ENCODE data around the gene NR5A1.

The NR5A1 gene

DNA sequence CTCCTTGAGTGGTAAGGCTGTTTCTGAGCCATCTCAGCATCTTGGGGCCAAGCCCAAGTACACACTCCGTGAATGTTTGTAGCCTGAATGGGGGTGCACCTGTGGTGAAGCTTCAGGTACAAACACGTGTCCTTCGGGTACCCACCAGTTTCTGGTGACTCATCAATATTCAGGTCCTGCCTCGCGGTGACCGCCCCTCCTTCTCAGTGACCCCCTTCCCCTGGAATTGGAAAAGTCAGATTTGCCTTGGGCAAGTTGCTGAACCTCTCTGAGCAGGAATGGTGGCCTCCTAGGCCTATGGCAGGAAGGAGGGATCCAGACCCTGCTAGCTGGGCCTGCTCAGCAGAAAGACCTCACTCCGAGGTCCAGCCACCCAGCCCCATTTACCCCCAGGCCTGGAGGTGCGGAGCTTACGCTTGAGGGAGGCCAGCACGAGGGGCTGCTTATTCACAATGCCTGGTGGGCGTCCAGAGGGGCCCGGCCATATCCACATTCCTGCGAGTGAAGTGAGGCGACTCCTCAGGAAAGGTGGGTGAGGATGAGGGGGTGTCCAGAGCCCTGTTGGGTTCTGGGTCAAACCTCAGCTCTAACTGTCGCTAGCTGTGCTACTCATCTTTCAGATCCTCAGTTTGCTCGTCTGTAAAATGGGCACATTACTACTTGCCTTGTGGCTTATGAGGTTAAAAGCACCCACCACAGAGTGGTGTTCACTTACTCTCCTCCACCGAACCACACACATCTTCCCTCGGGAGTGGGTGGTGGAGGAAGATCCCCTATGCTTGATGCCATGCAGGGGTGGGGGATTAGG lies 49.9 kb downstream of the NR5A1 start:
- DNase-seq, result no peak

DNA sequence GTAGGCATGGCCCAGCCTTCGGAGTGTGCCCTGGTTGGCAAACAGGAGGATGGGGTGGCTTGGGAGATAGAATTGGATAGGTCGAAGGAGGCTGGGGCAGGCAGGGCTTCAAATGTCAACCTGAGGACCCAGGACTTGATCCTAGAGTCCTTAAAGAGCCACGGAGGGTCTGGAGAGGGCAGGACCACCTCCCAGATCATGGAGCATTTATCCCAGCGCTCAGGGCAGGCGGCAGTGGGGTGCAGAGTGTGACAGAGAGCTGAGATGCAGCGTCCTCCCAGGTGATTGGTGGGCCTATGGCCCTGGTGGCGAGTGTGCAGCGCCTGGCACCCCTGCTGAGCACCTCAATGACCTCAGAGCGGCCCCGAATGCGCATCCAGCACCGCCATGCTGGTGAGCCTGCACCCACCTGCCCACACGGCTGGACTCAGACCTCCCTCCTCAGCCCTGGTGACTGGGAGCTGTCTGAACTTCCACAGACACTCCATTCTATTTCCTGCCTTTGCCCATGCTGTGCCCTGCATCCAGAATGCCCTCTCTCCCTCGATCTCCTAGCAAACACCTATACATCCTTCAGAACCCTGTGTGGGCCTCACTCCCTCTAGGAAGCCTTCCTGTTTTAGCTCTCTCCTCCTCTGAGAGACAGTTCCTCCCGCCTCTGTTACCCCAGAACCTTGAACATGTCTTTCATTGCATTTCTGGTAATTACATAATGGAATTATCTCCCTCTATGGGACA lies 50.7 kb downstream of the NR5A1 start:
- DNase-seq, result no peak

DNA sequence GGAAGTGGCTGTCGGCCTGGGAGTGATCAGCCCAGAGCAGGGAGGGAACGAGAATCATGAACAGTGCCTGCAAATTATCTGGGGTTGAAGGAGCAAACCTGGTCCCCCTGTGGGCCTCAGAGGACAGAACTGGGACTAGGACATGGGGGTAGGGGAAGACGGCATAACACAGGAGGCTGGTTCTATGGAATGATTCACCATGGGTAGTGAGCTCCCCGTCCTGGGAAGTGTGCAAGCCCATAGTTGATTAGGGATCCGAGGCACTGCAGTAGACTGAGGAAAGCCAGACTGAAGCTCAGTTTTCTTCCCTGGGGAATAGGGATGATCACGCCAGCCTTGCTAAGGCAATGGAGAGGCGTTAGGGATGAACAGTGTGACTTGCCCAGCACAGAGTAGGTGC lies 51.4 kb downstream of the NR5A1 start:
- DNase-seq, result no peak

DNA sequence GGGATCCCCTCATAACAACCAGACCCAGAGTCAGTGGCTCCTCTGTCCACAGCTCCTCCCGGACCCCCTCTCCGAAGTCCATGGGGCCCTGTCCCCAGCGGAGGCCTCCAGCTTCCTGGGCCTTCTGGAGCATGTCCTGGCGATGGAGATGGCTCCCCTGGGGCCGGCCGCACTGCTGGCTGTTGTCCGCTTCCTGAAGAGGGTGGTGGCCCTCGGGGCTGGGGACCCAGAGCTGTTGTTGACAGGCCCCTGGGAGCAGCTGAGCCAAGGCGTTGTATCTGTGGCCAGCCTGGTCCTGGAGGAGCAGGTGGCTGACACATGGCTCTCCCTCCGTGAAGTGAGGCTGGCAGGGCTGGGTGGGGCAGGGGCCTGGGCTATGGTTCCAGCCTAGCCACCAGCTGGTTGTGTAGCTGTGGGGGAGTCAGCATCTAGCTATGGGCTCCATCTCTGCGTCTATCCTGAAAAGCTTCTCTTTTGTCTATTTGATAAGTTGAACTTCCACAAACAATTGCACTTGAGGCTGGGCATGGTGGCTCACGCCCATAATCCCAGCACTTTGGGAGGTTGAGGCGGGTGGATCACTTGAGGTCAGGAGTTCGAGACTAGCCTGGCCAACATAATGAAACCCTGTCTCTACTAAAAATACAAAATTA lies 52.3 kb downstream of the NR5A1 start:
- DNase-seq, result no peak

DNA sequence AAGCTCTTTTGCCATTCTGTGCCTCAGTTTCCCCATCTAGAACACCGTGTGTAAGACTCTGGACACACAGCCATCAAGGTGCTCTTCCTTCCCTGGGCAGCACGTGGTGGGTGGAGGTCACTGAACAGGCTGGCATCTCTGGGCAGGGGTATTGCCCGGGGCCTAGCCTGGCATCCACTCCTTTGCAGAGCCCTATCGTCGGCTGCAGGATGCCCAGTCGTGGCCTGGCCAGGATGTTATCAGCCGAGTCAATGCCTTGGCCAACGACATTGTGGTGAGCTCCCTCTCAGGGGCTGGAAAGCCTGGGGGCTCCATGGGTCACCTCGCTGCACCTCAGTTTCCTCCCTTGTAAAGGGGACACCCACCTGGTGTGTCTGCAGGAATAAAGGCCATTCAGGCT lies 52.9 kb downstream of the NR5A1 start:
- no peak for DNase-seq

DNA sequence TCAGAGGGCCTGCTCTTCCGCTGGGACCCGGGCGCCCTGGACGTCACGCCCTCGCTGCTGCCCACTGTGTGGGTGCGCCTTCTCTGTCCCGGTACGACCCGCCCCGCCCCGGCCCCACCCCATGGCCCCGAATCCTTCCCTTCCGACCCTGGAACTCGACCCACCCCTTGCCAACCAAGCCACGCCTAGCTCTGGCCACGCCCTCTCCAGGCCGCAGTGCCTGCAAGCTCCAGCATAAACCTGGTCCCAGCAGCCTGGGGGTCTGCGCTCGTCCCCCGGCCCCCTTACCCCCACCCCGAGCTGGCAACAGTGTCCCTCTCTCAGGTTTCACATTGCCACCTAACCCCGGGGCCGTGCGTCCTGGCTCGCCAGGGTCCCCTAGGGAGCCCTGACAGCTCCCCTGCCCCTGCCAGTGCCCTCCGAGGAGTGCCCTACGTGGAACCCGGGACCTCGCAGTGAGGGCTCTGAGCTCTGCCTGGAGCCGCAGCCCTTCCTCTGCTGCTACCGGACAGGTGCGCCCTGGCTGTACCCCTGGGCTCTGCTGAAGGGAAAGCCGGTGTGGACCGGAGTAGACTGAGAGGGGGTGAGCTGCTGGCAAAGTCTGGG lies 53.5 kb downstream of the NR5A1 start:
- no peak for DNase-seq

DNA sequence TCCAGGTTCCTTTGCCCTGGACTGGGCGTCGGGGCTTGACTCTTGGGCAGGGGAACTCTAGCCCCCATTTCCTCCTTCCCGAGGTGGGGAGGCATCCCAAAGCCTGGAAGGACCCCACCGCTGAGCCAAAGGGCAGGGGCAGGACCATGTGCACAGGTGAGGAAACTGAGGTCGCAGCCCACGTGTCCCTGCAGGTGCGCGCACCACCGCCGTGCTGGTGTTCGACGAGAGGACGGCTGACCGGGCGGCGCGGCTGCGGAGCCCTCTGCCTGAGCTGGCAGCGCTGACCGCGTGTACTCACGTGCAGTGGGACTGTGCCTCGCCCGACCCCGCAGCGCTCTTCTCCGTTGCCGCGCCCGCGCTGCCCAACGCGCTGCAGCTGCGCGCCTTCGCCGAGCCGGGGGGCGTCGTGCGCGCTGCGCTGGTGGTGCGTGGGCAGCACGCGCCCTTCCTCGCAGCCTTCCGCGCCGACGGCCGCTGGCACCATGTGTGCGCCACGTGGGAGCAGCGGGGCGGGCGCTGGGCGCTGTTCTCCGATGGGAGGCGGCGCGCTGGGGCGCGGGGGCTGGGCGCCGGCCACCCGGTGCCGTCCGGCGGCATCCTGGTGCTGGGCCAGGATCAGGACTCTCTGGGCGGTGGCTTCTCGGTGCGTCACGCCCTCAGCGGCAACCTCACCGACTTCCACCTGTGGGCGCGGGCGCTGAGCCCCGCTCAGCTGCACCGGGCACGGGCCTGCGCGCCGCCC lies 54.2 kb downstream of the NR5A1 start:
- no peak for DNase-seq

DNA sequence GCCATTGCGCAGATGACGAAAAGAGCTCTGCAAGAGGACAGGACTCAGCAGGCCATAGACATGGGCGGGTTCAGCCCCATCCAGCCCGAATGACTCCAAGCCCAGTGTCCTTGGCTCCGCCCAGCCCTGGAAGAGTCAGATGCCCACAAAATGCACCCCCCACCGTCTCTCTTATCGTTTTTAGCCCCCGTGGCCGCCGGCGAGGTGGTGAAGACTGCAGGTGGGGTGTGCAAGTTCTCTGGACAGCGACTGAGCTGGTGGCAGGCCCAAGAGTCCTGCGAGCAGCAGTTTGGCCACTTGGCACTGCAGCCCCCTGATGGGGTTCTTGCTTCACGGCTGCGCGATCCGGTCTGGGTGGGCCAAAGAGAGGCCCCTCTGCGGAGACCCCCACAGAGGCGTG lies 54.9 kb downstream of the NR5A1 start:
- no peak for DNase-seq

DNA sequence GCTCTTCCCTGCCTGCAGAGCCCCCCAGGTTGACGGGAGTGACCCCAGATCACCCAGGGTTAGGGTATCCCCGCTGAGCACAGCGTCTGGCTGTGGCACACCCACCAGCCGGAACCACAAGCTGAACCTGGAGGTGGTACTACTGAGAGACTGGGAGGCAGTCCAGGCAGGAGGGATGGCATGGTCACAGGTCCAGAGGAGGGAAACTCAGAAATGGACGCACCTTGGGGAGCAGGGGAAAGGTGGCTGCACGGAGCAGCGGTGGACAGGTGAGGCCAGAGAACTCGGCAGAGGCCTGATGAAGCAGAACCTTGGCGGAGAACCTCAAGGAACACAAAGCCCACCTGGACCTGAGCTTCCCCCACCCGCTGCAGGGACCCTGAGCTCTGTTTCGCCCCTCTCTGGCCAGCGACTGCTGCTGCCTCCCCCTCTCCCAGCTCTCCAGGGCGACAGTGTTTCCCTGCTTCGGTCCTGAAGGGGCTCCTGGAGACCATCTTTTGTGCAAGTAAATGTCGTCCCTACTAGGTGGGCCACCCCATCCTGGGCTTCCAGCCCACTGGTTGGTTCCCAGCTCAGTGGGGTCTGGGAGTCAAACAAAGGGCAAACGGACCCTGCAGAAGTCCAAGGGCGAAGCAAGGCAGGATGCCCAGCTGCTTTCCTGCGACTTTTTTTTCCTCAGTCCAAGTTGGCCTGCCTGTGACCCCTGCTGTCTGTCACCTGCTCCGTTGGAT lies 56.1 kb downstream of the NR5A1 start:
- no peak for DNase-seq

DNA sequence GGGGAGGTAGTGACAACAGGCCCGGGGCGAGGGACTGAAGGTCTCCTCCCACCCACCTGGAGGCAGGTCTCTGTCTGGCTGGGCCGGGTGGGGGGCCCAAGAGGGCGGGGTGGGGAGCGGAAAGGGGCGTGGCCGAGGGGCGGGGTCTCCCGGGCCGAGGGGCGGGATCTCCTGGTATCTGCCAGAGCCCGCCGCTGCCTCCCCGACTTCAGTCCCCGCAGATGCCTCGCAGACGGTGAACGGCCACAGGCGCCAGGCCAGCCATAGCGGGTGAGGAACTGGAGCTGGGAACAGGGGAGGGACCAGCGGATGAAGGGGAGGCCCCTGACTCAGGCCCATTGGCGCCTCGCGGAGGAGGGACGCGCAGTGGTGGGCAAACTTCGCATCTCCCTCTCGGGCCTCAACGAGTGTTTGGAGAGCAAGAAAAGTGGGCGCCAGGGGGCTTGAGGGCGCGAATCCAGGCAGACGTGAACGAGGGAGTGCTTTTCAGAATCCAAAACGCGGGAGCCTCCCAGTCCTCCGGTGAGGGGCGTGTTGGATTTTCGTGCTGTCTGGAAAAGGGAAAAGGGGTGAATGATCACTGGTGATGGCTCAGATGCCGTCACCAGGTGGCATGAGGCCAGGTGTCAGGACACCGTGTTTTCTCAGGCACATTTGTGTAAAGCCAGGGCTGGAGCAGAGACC lies 56.8 kb downstream of the NR5A1 start, which contains the start of gene ADGRD2:
Gene ADGRD2 (plus strand): TSS at position 211 of the 684 bp plus-strand sequence. CDS start 1,216 bp downstream, outside the sequence.
- DNase-seq, result peak; percentile 7

DNA sequence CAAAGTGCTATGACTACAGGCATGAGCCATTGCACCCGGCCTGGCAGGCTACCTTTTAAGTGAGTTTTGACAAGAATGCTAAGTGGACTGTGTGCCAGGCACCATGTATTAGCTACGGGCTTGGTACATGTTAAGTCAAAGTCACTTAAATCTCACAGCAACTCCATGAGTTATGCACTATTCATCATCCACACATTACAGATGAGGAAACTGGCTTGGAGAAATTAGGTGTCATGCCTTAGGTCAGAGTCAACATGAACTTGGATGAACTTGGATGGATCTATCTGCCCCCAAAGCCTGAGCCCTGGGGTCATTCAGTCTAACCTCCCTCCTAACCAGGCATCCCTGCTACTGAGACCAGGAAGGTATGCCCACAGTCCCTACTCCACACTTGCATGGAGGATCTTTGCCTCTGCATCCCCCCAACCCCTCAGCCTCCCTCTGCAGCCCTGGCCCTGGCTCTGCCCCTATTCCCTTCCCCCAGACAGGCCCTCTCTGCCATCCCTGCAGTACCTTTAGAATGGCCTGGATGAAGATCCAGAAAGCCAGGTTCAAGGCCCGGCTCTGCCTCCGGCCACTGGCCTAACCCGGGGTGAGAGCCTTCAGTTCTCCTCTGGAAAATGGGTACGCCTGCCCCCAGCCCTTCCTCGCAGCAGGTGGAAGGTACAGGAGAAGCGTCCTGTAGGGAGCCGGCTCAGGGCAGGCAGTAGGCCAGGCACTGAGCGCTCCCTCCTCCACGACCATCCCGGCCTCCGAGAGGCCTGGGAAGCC lies 57.6 kb downstream of the NR5A1 start:
- no peak for DNase-seq

DNA sequence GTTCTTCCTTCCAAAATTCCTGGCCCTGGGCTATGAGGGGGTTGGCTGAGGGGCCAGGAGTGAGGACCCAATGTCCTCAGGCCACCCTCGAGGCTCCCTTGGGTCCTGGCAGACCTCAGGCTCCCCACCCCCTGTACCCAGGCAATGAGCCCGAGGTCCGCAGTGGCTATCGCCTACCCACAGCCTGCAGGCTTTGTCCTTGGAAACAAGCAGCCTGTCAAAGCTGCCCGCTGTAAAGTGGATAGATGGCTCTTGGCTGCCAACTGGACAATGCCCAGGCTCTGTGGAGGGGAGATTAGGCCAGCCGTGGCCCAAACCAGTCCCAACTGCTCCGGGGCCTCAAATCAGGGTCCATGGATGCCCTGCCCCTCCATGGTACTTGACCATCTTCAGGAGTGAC lies 59.2 kb downstream of the NR5A1 start:
- no peak for DNase-seq

DNA sequence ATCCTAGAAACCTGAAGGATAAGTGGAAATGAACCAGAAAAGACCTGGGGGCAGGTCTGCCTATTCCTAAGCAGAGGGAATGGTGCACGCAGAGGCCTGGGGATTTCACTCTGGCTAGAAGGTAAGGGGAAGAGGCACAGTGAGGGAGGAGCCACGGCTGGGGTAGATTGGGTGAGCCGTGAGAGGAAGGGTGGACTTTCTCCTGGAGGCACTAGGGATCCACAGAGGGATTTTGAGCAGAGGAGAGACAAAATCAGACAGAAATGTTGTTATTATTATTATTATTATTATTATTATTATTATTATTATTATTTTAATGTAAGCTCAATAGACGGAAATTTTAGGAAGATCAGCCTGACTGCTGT lies 59.9 kb downstream of the NR5A1 start:
- DNase-seq, result no peak

DNA sequence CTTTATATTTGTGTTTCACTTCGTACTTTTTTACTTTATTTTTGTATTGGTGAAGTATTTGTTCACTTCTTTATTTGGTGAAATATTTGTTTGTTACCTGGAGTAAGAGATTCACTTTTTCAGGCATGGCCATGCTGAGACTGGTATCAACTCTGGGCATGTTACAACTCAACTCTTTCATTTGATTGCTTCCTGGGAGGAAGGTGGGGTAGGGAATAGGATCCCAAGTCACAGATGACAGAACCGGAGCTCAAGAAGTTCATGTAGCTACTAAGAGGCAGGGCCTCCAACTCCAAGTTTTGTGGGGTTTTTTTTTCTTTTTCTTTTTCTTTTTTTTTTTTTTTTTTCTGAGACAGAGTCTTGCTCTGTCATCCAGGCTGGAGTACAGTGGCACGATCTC lies 63.0 kb downstream of the NR5A1 start:
- DNase-seq, result no peak

DNA sequence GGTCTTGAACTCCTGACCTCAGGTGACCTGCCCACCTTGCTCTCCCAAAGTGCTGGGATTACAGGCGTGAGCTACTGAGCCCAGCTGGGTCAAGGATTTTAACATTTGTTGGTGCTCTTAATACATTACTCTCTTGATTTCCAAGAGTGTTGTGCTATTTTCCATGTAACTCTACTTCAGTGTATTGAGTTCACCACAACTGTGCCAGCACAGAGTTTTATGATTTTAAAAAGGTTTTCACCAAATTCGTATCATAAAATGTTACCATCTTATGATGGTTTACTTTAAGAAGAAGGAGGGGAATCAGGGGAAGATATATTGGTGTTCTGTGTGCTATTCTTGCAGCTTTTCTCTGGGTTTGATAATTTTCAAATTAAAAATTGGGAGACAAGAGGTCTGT lies 63.6 kb downstream of the NR5A1 start:
- DNase-seq, result no peak

DNA sequence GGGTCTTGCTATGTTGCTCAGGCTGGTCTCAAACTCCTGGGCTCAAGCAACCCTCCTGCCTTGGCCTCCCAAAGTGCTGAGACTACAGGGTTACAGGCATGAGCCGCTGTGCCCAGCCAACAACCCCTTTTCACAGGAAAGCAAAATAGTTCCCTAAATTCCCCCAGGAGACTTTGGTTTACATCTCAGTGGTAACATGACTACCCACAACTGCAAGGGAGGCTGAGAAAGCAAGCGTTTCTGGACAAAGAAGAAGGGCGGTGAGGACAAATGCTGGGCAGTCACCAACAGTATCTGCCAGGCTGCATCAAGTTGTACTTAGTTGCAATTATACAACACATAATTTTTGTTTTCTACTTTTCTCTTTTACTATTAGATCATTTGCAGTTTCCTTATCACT lies 64.4 kb downstream of the NR5A1 start:
- no peak for DNase-seq

DNA sequence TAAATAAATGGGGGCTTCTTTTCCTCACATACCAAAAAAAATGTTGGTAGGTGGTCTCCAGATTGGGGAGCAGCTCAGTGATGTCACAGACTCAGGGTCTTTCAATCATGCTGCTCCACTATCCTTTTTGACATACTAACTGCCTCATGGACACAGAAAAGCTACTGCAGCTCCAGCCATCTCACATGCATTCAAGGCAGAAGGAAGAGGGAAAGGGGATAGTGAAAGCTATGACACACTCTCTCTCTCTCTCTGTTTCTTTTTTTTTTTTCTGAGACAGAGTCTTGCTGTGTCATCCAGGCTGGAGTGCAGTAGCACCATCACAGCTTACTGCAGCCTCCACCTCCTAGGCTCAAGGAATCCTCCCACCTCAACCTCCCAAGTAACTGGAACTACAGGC lies 64.8 kb downstream of the NR5A1 start:
- DNase-seq, result no peak

DNA sequence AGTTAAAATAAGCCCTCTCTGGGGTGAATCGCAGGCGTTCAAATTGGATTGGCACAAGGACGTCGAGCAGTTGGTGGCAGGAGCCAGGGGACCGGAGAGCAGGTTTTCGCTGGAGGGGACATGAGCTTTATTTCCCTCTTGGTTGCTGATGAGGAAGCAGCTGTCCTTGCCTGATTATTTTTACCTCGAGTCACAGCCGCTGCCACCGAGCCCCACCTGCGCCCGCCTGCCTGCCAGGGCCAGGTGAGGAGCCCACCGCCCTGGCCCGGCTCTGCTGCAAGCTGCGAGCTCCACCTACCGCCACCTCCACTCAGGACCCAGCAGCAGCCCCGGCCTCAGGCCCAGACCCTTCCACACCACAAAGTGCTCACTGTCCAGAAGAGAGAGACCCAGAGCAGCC lies 65.9 kb downstream of the NR5A1 start:
- DNase-seq, result no peak

DNA sequence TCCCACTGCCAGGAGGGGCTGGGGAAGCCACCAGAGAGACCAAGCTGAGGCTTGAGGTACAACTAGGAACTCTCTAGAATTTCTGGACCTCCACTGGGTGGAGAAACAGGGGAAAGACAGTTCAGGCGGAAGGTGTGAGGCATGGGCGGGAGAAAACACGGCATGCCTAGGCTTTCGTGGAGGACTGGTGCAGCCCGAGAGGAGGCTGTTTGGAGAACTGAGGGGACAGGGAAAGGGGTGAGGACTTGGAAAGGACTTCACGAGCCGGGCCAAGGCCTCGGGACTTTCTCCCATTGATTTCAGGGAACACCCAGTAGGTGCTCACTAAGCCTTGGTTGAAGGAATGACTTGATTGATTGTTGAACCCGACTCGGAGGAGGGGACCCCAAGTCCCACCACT lies 66.4 kb downstream of the NR5A1 start:
- no peak for DNase-seq

DNA sequence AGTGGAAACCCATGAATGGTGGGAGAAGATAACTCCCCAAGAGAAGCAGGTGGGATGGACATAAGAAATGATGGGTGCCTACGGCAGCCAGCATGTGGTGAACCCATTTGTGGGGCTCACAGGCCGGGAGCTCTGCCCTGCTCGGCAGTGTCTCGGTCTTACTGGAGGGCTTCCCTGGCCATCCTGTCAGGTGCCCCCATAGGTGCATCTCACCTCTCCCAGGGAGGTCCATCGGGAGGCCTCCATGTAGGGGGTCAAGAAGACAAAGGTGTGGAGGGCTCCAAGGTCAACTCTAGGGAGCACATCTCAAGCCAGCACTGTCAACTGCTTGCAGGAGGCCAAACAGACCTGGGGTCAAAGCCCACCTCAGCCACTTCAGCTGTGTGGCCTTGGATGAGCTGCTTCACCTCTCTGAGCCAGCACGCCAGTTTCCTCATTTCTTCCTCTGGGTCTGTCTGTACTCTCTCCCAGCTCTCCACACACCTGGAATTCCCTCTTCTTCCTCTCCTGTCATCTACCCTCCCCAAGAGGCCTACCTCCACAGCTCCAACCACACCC lies 67.4 kb downstream of the NR5A1 start:
- no peak for DNase-seq
